Uterus (tissue), 2 donors: ENCODE results near the gene AFG1L.
"Not testable (repeated sequence)": the region's sequence is repeated elsewhere in the genome, so short reads cannot be mapped to it uniquely, and the experiment has no call there.

ENCODE experiments used
- CTCF ChIP-seq, 4 experiments: fragments of 200-600 bp in 2 of 4; fragments of 450-650 bp in 2 of 4; sonication (generic) in 2 of 4; IDR thresholded peaks; one replicate each; pipeline ENCODE4 v1.5.1; 2016 to 2019; ENCODE audit warnings: antibody characterized with exemption in 4 of 4, mild to moderate bottlenecking in 2 of 4, moderate library complexity in 1 of 4
- POLR2A ChIP-seq, 2 donors: fragments of 450-650 bp; IDR thresholded peaks; one replicate each; pipeline ENCODE4 v1.6.1; 2016; ENCODE audit warnings: antibody characterized with exemption in 2 of 2, mild to moderate bottlenecking in 1 of 2, moderate library complexity in 1 of 2

- not testable (repeated sequence) for TF ChIP-seq CTCF, POLR2A (IDR thresholded peaks at IDR 0.05)
Observed at GRCh38 chr6:108269955-108270354, 24.9 kb upstream of the AFG1L start.
